ENCODE results near the gene ATP6AP1.

- TF ChIP-seq, protein P1, sequence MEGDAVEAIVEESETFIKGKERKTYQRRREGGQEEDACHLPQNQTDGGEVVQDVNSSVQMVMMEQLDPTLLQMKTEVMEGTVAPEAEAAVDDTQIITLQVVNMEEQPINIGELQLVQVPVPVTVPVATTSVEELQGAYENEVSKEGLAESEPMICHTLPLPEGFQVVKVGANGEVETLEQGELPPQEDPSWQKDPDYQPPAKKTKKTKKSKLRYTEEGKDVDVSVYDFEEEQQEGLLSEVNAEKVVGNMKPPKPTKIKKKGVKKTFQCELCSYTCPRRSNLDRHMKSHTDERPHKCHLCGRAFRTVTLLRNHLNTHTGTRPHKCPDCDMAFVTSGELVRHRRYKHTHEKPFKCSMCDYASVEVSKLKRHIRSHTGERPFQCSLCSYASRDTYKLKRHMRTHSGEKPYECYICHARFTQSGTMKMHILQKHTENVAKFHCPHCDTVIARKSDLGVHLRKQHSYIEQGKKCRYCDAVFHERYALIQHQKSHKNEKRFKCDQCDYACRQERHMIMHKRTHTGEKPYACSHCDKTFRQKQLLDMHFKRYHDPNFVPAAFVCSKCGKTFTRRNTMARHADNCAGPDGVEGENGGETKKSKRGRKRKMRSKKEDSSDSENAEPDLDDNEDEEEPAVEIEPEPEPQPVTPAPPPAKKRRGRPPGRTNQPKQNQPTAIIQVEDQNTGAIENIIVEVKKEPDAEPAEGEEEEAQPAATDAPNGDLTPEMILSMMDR (IDR thresholded peaks at IDR 0.05 in 2 of 3, conservative IDR thresholded peaks at IDR 0.05 in 1 of 3; ENCODE audit: control insufficient read depth in 2 of 3, extremely low read depth in 1 of 3, insufficient read depth in 1 of 3, low read depth in 3 of 3, low read length in 3 of 3), result no peak
- no peak for TF ChIP-seq POLR2A (IDR thresholded peaks at IDR 0.05; ENCODE audit: low read depth, low read length)
- no peak for TF ChIP-seq CBX3 (IDR thresholded peaks at IDR 0.05; ENCODE audit: borderline replicate concordance, low read depth)
- no peak for TF ChIP-seq HDAC6 (IDR thresholded peaks at IDR 0.05; ENCODE audit: unreplicated experiment)
- TF ChIP-seq EZH2 (IDR thresholded peaks at IDR 0.05; ENCODE audit: borderline replicate concordance, control insufficient read depth, low read depth, low read length), result no peak
- no peak for TF ChIP-seq JUND (IDR thresholded peaks at IDR 0.05; ENCODE audit: low read depth, low read length)
- TF ChIP-seq POLR2AphosphoS5 (IDR thresholded peaks at IDR 0.05; ENCODE audit: low read length), result no peak
- TF ChIP-seq KDM1A (IDR thresholded peaks at IDR 0.05; ENCODE audit: borderline replicate concordance), result no peak
- no peak for TF ChIP-seq PML (IDR thresholded peaks at IDR 0.05; ENCODE audit: low read length)
- no peak for TF ChIP-seq GABPA (IDR thresholded peaks at IDR 0.05; ENCODE audit: low read depth)
- no peak for TF ChIP-seq ZNF274 (IDR thresholded peaks at IDR 0.05; ENCODE audit: insufficient read depth, insufficient read length)
- TF ChIP-seq SPI1 (IDR thresholded peaks at IDR 0.05; ENCODE audit: borderline replicate concordance, insufficient read depth, low read depth, low read length), result no peak
- TF ChIP-seq TBL1XR1 (IDR thresholded peaks at IDR 0.05; ENCODE audit: low read depth, low read length), result no peak
- TF ChIP-seq, protein P2, sequence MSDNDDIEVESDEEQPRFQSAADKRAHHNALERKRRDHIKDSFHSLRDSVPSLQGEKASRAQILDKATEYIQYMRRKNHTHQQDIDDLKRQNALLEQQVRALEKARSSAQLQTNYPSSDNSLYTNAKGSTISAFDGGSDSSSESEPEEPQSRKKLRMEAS (IDR thresholded peaks at IDR 0.05; ENCODE audit: low read depth, low read length), result no peak
Observed at GRCh38 chrX:154472685-154473632, 44.5 kb downstream of the ATP6AP1 start.

Data from GM12878 (cell line).